Measurements from ENCODE around the gene ADAM20.

Gene ADAM20

DNA sequence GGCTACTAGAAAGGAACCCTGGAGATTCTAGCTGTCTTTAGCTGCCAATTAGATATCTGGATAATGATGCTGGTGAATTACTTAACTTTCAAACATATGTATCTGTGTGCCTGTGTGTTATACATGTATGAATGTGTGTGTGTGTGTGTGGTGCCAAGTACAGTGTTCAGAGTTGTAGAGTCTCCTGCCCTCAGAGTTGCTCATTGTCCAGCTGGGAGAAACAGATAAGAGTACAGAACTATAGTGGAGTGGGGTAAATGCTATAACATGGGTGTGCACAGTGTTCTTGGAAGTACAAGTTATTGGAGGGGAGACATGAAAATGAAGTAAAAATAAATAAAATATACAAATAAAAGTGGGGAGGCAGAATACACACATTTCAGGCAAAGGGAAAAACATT is 23.6 kb upstream of the ADAM20 start:
- TF ChIP-seq, protein P1, sequence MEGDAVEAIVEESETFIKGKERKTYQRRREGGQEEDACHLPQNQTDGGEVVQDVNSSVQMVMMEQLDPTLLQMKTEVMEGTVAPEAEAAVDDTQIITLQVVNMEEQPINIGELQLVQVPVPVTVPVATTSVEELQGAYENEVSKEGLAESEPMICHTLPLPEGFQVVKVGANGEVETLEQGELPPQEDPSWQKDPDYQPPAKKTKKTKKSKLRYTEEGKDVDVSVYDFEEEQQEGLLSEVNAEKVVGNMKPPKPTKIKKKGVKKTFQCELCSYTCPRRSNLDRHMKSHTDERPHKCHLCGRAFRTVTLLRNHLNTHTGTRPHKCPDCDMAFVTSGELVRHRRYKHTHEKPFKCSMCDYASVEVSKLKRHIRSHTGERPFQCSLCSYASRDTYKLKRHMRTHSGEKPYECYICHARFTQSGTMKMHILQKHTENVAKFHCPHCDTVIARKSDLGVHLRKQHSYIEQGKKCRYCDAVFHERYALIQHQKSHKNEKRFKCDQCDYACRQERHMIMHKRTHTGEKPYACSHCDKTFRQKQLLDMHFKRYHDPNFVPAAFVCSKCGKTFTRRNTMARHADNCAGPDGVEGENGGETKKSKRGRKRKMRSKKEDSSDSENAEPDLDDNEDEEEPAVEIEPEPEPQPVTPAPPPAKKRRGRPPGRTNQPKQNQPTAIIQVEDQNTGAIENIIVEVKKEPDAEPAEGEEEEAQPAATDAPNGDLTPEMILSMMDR (IDR thresholded peaks at IDR 0.05; ENCODE audit: borderline replicate concordance, control extremely low read depth, extremely low read depth, insufficient read depth, missing control alignments), result no peak
- in situ Hi-C loops (cut with MboI; ENCODE audit: low sequenced_read_pairs, unreplicated experiment), result no loop called here
- no peak for DNase-seq (ENCODE audit: low spot score)

DNA sequence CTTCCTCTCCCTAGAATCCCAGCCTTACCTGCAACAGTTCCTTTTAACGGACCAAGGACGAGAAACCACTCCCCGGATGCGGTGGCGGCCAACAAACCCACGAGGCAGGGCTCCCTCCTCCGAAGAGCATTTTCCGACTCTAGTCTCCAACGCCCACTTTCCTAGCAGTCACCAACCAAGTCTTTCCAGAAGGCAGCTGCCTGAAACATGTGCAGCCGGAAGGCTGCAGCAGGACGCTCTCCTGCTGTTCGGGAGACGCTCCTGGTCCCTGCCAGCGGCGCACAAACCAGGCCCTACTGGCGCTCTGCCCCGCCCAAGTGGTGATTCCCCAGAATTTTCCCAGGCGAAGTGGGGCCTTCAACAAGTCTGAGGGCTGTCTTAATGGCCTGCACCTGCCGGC is 21.1 kb upstream of the ADAM20 start:
- in situ Hi-C loops (cut with MboI; ENCODE audit: low sequenced_read_pairs, unreplicated experiment), result no loop called here
- no peak for DNase-seq (ENCODE audit: low spot score)
- TF ChIP-seq, protein P1 (IDR thresholded peaks at IDR 0.05; ENCODE audit: borderline replicate concordance, control extremely low read depth, extremely low read depth, insufficient read depth, missing control alignments), result no peak

DNA sequence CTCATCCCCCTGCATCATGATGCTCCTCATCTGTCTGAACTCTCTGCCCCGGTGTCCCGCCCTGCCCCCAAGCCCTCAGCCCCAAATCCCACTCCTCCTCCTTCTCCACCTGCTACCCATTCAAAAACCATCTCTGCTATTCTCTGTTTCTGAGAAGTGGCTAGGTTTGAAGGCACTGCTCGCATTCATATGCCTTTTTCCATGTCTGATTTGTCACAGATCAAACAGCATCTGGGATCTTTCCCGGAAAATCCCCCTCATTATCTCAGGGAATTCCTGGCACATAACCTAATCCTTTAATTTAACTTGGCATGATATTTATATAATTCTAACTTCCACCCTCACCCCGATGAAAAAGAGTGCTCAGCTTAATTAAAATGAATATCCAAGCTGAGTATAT is 3.3 kb upstream of the ADAM20 start:
- TF ChIP-seq, protein P1 (IDR thresholded peaks at IDR 0.05; ENCODE audit: borderline replicate concordance, control extremely low read depth, extremely low read depth, insufficient read depth, missing control alignments), result no peak
- in situ Hi-C loops (cut with MboI; ENCODE audit: low sequenced_read_pairs, unreplicated experiment), result no loop called here
- no peak for DNase-seq (ENCODE audit: low spot score)

DNA sequence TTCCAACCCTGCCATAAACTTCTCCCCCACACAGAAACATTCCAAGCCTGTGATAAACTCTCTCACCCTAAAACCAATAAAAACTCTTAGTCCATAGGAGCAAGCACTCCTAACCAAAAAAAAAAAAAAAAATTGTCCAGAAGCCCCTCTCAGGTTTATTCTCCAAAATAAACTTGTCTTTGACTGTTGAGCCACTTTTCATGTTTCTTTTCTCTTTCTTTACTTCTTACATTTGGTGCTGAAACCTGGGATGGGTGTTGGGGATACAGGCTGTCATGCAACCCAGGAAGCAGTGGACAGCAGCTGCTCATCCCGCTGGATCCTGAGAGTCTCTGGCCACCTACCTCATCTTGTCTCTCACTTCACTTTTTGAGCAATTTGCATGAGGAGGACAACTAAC is 2.0 kb upstream of the ADAM20 start:
- TF ChIP-seq, protein P1 (IDR thresholded peaks at IDR 0.05; ENCODE audit: borderline replicate concordance, control extremely low read depth, extremely low read depth, insufficient read depth, missing control alignments), result no peak
- in situ Hi-C loops (cut with MboI; ENCODE audit: low sequenced_read_pairs, unreplicated experiment), result no loop called here
- no peak for DNase-seq (ENCODE audit: low spot score)

DNA sequence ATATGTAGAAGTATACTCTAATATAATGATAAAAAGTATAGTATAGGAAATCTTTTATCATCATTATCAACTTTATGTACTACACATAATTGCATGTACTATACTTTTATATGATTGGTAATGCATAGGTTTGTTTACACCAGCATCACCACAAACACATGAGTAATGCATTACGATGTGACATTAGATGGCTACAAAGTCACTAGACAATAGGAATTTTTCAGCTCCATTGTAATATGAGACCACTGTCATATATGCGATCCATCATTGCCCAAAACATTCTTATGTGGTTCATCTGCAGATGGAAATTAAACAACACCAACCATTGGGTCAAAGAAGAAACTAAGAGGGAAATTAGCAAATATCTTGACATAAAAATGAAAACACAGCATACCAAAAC is 4.4 kb downstream of the ADAM20 start:
- TF ChIP-seq, protein P1 (IDR thresholded peaks at IDR 0.05; ENCODE audit: borderline replicate concordance, control extremely low read depth, extremely low read depth, insufficient read depth, missing control alignments), result no peak
- in situ Hi-C loops (cut with MboI; ENCODE audit: low sequenced_read_pairs, unreplicated experiment), result no loop called here
- DNase-seq (ENCODE audit: low spot score), result no peak

DNA sequence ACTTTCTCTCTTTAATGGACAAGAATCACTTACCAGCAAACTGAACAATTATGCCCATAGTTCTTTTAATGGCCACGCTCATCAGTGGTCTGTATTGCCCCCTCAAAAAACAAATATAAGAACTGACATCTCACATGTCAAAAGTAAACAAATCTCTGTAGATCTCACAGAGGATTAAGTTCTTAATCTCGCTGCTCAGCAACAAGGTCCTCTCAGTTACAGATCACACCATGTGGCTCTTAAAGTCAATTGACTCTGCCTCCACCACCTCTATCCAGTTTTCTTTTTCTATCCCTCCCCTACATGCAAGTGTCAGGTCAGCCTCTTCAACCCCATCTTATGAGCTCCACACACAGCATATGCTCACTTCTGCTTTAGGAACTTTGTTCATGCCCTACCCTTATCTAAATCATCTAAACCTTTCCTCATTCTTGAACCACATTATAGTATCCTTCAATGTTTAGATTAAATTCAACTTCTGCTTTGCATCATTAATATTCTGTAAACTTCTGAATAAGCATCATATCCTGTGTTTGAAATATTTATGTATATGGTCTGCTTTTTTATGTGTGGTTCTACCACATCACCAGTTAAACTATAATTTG is 7.2 kb downstream of the ADAM20 start:
- in situ Hi-C loops (cut with MboI; ENCODE audit: low sequenced_read_pairs, unreplicated experiment), result no loop called here
- TF ChIP-seq, protein P1 (IDR thresholded peaks at IDR 0.05; ENCODE audit: borderline replicate concordance, control extremely low read depth, extremely low read depth, insufficient read depth, missing control alignments), result no peak
- DNase-seq (ENCODE audit: low spot score), result no peak

All from GM13976 (cell line).